ENCODE measurements around the gene P2RX3. TPM values are rescaled to one million over a fixed set of nuclear protein-coding genes. Genes with fewer than 3 reads are reported as not detected.

Gene P2RX3
- total RNA-seq, 4 donors from 2014 or later = 0.69 TPM; not detected in 3

- Histone ChIP-seq H3K4me3 (no peak overlapping the region), H3K27me3 (no peaks in the 10 kb centered on the region), H3K4me1 (peaks cover 8 to 96% (median 64%) of the 10 kb centered on the region in 3 donors), H3K9me3 (no peaks in the 10 kb centered on the region), H3K36me3 (peaks cover 0 to 58% of the 10 kb centered on the region in 2 donors), H3K27ac (peak overlapping the region in 1 of 4 donors; percentile 4)
- 65 to 81% methylated on average over 2 to 7 of the region's 7 CpGs for WGBS, 2 donors (ENCODE audit: low coverage in 1 of 2)
- no peak for ATAC-seq
- TF ChIP-seq POLR2A (IDR thresholded peaks at IDR 0.05) = no peak
- TF ChIP-seq EP300 (IDR thresholded peaks at IDR 0.05) = no peak
- TF ChIP-seq CTCF (IDR thresholded peaks at IDR 0.05) = no peak
- no peak for TF ChIP-seq POLR2AphosphoS5 (IDR thresholded peaks at IDR 0.05)
These were observed 30.4 kb upstream of the P2RX3 start for GRCh38 chr11:57307666-57308270.

GRCh38 chr11:57308426-57309060 lies 29.6 kb upstream of the P2RX3 start:
- Histone ChIP-seq H3K9me3 (no peaks in the 10 kb centered on the region), H3K4me1 (peaks cover 8 to 100% (median 72%) of the 10 kb centered on the region in 3 donors), H3K27me3 (no peaks in the 10 kb centered on the region), H3K36me3 (peaks cover 0 to 58% of the 10 kb centered on the region in 2 donors), H3K27ac (peak overlapping the region in 3 of 4 donors; percentile 40 to 88 (median 42)), H3K4me3 (no peak overlapping the region)
- ATAC-seq = no peak
- 95 to 97% methylated on average over 3 to 7 of the region's 10 CpGs for WGBS, 2 donors (ENCODE audit: low coverage in 1 of 2)
- TF ChIP-seq EP300 (IDR thresholded peaks at IDR 0.05) = no peak
- TF ChIP-seq CTCF (IDR thresholded peaks at IDR 0.05) = no peak
- TF ChIP-seq POLR2AphosphoS5 (IDR thresholded peaks at IDR 0.05) = no peak
- TF ChIP-seq POLR2A (IDR thresholded peaks at IDR 0.05) = no peak

- peaks cover 0 to 63% of the 10 kb centered on the region in 2 donors for H3K36me3 ChIP-seq
- H3K9me3 ChIP-seq = no peaks in the 10 kb centered on the region
- no peak overlapping the region for H3K4me3 ChIP-seq
- 87 to 88% methylated on average over 6 to 16 of the region's 24 CpGs for WGBS, 2 donors (ENCODE audit: low coverage in 1 of 2)
- peak overlapping the region in 3 of 4 donors; percentile 88 to 96 (median 91) for H3K27ac ChIP-seq
- H3K27me3 ChIP-seq = no peaks in the 10 kb centered on the region
- TF ChIP-seq POLR2A (IDR thresholded peaks at IDR 0.05) (no peak), POLR2AphosphoS5 (IDR thresholded peaks at IDR 0.05) (peak; percentile 12)
- no peak for ATAC-seq
- H3K4me1 ChIP-seq = peaks cover 8 to 100% (median 76%) of the 10 kb centered on the region in 3 donors
These were observed 28.8 kb upstream of the P2RX3 start for GRCh38 chr11:57309106-57310059.

- H3K27me3 ChIP-seq = no peaks in the 10 kb centered on the region
- H3K27ac ChIP-seq = peak overlapping the region in 3 of 4 donors; percentile 88 to 96 (median 91)
- H3K4me3 ChIP-seq = peak overlapping the region in 1 of 2 donors; percentile 58
- H3K36me3 ChIP-seq = peaks cover 0 to 71% of the 10 kb centered on the region in 2 donors
- H3K4me1 ChIP-seq = peaks cover 8 to 100% (median 76%) of the 10 kb centered on the region in 3 donors
- no peak for ATAC-seq
- 69% methylated on average over 2 to 4 of the region's 6 CpGs for WGBS, 2 donors (ENCODE audit: low coverage in 1 of 2)
- no peaks in the 10 kb centered on the region for H3K9me3 ChIP-seq
- TF ChIP-seq POLR2A (IDR thresholded peaks at IDR 0.05) (no peak), POLR2AphosphoS5 (IDR thresholded peaks at IDR 0.05) (no peak), EP300 (IDR thresholded peaks at IDR 0.05) (no peak), CTCF (IDR thresholded peaks at IDR 0.05) (no peak)
These were observed 28.1 kb upstream of the P2RX3 start for GRCh38 chr11:57310091-57310490.

GRCh38 chr11:57310630-57311086 lies 27.5 kb upstream of the P2RX3 start:
- Histone ChIP-seq H3K36me3 (peaks cover 0 to 76% of the 10 kb centered on the region in 2 donors), H3K27me3 (no peaks in the 10 kb centered on the region), H3K4me3 (peak overlapping the region; percentile 40 to 58), H3K9me3 (no peaks in the 10 kb centered on the region), H3K4me1 (peaks cover 8 to 100% (median 75%) of the 10 kb centered on the region in 3 donors), H3K27ac (peak overlapping the region; percentile 73 to 96 (median 90))
- ATAC-seq = peak; percentile 8
- TF ChIP-seq POLR2AphosphoS5 (IDR thresholded peaks at IDR 0.05) (peak; percentile 83), EP300 (IDR thresholded peaks at IDR 0.05) (no peak)
- WGBS, 2 donors (ENCODE audit: low coverage in 1 of 2) = 20 to 55% methylated on average over 3 to 6 of the region's 6 CpGs
